Ramos (cell line): ENCODE results near the gene MCM6.
"Not testable (repeated sequence)": the region's sequence is repeated elsewhere in the genome, so short reads cannot be mapped to it uniquely, and the experiment has no call there.

Source experiments
- in situ Hi-C: fragments of 300-500 bp; cut with MboI; formaldehyde crosslinking; loops from one replicate; pipeline ENCODE4 v1.14.3; 2022; ENCODE audit warnings: low sequenced_read_pairs; ENCODE audit not compliant: unreplicated experiment

The MCM6 gene

DNA sequence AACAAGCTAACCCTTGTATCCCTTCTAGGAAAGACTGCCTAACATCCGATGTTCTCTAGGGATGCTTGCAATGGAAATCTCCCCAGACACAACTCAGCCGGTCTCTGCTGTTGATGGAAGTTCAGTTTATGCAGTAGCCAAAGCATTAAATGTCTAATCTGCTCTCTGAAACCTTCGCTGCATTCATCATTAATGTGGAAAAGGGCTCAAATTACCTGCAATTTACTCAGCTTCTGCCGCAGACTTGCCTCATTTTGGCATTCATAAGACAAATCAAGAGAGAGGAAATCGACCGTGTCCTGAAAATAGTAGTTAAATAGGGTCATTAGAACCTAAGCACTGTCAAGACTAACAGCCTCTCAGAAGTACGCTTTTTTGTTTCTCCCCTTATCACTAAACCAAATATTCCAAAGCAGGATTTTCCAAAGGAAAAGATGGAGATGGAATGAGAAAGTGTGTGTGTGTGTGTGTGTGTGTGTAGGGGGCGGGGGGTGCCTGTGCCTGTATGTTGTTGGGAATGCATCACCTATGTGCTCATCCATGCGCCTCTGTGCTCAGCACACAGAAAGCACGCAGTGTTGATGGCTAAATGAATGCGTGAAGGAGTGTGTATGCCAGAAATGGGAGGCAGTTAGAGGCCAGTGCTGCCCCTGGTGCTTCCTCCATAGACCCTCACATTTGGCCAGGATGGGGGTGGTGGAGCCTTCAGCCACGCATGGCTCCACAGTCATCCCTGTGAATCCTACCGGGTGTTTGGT is 46.7 kb downstream of the MCM6 start:
- in situ Hi-C loops: no loop called here

DNA sequence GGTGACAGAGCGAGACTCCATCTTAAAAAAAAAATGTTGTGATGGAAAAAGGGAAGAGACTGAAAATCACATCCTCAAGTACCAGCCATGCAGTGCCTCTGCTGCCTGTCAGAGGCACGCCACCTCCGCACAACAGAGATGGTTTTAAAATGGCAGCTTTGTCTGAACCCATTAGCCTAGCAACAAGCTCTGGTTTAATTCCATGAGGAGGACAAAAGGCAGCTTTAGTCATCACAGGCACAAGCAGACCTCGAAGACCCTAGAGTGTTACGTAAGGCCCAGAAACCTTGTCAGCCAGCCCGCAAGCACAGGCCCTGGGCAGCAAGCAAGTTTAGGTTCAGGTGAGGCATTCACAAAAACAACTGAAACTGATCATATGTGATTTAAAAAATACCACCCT is 49.7 kb downstream of the MCM6 start:
- in situ Hi-C loops: no loop called here

DNA sequence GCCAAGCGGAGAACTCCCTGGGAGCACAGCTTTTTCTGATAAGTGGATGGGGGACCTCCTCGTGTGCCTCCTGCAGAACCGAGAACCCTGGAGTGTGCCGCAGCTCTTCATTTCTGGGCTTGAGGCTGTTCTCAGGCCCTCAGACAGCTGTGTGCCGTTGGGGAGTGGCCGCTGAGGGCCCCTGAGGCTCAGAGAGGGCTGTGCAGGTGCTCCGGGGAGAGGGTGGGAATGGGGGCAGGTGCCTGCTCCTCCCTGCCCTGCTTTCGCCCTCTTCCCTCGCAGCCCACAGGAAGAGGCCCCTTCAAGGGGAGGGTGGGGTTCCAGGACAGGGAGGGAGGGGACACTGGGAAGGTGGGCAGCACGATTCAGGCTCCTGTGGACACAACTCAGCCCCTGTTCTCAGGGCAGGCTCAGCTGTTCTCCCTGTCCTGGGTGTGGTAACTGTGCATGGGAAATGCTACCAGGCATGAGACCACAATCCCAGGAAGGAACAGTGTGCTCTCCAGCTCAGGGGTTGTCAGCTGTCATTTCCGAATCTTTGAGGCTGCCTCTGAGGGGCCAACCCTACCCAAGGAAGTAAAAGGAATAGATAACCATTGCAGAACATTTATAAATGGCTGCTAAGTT is 50.6 kb downstream of the MCM6 start:
- in situ Hi-C loops: no loop called here

DNA sequence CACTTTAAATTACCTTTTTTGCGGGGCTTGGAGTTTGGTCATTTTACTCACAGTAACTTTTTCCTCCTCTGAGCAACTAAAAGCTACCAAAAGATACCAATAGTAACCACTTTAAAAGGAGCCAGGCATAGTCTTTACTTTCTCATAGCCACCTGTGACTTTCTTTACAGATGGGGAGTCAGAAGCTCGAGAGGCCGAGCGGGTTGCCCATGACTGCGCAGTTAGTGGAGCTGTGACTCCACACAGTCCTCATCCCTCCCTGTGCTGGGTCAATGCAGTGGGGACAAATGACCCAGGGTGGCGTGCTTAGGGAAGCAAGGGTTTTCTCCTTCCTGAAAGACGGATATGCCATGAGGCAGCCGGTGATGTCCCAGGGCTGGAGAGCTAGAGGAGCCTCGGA is 51.1 kb downstream of the MCM6 start:
- in situ Hi-C loops: no loop called here

DNA sequence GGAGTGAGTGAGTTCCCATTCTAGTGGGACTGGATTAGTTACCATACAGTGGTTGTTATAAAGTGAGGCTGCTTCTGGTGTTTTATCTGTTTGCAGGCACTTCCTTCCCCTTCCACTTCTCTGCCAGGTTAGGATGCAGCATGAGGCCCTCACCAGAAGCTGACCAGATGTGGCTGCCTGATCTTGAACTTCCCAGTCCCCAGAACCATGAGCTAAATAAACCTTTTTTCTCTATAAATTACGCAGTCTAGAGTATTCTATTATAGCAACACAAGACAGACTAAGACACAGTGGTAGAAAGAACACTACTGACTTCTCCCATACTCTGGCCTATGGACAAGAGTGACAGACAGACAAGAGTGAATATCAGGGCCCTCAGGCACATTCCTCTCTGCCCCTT is 53.4 kb downstream of the MCM6 start:
- in situ Hi-C loops: no loop called here

DNA sequence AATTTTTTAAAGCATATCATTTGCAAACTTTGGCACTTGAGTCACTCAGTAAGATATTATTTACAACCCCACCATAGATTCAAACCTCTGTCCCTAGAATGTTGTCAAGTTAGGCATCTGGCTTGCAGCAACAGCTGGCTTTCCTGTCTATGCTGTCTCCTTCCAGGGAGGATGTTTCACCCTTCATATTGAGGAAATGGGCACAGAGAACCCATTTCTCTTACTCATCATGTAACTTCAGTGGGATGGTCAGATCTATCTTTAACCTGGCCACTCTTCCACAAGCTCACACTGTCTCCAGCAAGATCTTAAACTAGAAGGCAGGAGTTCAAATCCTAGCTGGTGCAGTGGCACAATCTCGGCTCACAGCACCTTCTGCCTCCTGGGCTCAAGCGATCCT is 55.1 kb downstream of the MCM6 start:
- in situ Hi-C loops: no loop called here

DNA sequence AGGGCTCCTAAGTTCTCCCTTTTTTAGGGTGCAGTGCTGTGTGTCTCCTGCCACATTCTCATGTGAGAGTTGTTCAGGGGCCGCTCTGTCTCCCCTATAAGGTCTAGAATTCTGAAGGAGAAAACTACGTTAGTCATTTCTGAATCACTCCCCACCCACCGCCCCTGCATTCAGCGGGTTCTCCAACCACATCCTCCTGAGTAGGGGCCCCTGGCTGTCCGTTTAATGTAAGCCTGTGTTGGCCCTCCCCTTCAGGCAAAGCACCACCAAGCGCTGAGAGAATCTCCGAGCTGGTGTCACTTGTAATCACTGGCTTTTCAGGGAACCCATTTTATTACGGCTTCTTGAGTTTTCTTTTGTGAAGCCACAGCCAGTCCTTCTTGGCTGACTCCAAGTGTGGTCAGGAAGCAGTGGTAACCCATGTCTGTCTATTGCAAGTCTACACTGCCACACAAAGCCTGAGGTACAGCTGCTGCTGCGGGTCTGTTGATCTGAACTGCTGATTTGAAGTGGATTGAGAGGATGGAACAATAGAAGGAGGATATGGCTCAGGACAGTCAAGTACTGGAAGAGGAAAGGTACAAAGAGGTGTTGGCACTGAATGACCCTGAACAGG is 56.1 kb downstream of the MCM6 start:
- in situ Hi-C loops: no loop called here

DNA sequence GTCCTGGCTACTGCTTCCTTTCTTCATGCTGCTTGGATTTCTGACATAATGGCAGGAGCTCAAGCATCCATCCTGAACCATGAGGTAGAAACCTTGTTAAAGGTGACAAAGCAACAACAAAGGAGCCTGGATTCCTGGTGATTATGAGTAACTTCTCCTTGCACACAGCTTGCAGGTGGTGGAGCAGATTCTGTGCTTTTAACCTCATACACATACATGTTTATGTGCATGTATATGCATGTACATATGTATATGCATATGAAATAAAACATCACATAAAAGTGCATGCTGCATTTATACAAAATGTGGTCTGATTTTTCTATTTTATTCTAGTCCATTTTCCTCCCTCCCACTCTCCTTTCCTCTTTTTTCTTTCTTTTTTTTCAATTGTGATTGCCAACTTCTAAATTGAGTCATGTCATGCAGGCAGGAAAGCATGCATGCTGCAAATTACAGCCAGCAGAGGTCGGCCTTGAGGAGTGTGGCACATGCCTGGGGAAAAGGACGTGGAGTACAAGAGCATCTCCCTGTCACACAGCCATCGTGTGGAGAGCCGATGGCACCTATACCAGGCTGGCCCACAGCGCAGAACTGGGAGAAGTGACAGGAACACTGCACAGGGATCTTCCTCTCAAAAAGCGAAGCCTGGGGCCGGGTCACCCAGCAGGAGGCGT is 57.2 kb downstream of the MCM6 start:
- in situ Hi-C loops: no loop called here

DNA sequence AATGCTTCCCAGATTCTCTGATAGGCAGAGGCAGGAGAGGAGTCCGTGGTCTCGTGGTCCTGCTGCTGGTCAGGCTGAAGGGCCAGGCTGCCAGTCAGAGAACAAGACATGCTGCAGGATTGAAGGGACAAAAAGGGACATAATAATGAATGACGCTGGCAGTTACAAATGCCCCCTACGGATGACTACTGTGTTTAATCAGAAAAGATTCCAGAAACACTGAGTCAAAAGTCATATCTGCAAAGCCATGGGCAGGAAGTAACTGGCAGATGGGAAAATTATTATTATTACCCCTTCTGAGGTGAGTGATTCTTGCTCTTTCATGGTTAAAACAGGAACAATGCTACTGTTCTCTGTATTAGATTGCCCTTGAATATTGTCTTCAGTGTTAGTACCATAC is 58.3 kb downstream of the MCM6 start:
- in situ Hi-C loops: no loop called here

DNA sequence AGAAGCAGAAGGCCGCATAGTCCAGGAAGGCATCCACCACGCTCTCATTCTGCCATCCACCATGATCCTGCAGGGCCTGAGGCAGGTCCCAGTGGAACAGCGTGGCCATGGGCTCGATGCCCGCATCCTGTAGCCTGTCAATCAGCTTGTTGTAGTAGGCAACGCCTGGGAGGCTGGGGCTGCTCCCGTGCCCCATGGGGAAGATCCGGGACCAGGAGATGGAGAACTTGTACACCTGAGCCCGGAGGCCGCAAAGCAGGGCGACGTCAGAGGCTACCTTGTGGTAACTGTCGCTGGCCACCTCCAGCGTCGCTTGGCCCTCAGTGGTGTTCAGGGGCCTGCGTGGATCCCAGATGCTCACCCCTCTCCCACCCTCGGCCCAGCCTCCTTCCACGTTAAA is 58.8 kb downstream of the MCM6 start:
- in situ Hi-C loops: no loop called here

DNA sequence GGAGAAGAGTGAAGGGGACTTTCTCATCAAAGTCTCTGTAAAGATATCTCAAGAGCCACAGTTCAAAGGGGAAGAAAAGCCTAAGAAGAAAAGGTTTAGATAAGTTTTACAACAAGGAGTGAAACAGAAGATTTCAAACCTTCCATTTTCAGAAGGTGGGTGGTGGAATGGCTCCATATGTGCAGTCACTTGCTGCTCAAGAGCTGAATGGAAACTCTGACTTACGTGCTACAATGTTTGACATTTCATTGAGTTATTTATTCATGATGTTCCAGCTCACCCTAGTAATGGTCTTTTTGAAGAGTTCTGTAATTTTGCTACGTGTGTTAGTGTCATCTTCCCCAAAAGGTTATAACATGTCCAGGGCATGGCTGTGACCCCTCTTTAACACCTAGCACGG is 61.0 kb downstream of the MCM6 start:
- in situ Hi-C loops: no loop called here

DNA sequence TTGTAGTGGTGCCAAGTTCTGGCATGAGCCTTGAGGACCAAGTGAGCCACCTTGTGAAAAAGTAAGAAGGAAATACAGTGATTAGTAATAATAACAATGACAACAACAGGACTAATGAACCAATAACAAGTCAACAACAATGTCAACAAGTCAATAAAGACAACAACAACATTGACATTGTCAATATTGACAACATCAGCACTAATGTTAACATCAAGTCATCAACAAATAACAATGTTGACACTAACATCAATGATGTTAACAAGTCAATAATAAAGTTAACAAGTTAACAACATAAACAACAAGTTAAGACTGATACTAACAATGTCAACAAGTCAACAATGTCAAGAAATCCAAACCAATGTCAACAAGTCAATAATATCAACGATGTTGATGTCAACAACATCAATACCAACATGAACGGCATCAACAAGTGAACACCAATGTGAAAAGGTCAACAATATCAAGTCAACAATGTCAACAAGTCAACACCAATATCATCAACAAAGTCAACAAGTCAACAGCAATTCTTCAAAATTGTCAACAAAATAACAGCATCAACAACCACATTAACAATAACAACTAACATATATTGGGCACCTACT is 63.2 kb downstream of the MCM6 start:
- in situ Hi-C loops: no loop called here

DNA sequence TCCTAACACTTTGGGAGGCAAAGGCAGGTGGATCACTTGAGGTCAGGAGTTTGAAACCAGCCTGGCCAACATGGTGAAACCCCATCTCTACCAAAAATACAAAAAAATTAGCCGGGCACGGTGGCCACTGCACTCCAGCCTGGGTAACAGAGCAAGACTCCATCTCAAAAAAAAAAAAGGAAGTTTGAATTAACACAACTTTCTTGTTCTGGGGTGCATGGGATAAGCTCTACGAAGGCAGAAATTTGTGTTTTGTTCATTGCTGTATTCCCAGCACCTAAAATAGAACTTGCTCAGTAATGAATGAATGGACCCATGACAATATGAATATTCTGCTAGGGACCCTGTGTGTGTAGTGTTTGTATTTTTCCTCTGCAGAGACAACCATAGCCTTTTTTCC is 68.4 kb downstream of the MCM6 start:
- in situ Hi-C loops: not testable (repeated sequence)

DNA sequence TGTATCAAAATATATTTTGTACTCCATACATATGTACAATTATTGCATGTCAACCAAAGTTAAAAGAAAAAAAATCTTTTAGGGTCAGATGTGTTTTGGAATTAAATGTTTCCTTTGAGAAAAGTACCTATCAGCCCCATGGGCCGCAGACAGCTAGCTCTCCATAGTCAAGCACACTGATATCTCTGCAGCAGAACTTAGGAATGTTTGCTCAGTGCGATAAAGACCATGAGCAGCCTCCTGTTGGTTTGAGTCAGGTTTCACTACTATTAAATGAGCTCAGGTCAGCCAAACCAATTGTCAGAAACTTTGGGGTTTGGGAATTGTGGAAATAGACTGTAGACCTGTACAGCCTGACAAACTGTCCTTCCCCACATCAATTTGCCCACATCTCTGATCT is 73.0 kb downstream of the MCM6 start:
- in situ Hi-C loops: no loop called here

DNA sequence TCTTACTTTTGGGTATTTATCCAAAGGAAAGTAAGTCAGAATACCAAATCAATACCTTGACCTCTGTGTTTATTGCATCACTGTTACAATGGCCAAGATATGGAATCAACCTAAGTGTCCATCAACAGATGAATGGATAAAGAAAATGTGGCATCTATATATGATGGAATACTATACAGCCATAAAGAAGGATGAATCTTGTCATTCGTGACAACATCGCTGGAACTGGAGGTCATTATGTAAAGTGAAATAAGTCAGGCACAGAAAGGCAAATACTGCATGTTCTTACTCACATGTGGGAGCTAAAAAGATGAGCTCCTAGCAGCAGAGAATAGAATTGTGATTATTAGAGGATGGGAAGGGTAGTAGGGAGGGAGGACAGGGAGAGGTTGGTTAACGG is 73.9 kb downstream of the MCM6 start:
- in situ Hi-C loops: no loop called here

DNA sequence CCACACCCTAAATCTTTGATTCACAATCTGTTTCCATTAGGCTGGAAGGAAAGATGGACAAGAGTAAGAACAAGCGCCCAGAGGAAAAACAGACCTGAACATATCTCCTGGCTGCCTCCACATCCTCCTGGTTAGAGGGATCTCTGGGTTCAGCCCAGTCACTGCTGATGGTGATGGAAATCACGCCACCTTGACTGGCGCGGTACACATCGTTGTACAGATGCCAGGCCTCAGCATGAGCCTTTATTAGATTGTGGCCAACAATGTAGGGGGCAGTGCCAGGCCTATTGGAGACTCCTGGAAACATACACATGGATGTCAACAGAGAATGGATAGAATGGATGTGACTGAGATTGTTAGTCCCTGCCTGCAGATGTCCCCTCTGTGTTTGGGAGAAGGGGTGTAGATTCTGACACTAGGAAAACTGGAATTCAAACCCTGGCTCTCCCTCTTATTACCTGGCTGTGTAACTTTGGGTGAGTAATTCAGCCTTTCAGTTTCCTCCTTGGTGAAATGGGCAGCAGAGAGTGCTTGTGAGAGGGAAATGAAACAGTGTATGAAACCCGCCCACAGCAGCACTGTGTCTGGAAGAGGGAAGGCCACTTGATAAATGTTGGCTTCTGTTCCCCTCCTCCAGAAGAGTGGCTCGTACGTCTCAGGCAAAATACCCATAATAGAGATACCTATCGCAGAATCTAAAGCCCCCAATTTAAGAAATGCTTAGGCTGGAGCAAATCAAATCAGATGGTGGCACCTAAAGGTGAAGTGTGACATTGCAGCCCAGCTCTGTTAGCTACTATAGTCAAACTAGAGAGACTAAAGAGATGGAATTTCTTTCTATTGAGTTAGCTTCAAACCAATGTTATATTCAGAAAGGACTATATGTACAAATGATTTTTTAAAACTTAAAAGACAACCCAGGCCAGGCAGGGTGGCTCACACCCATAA is 75.5 kb downstream of the MCM6 start:
- in situ Hi-C loops: no loop called here

DNA sequence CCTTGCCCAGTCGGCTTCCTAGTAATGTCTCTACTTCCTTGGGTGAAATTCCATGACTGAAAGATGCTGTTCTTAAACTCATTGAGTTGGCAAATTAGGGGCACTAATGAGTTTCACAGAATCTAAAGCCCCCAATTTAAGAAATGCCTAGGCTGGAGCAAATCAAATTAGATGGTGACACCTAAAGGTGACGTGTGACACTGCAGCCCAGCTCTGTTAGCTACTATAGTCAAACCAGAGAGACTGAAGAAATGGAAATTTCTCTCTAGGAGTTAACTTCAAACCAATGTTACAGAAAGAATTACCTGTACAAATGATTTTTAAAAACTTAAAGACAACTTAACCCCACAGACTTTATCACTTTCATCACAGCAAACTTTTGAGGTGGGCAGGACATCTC is 76.5 kb downstream of the MCM6 start:
- in situ Hi-C loops: no loop called here

DNA sequence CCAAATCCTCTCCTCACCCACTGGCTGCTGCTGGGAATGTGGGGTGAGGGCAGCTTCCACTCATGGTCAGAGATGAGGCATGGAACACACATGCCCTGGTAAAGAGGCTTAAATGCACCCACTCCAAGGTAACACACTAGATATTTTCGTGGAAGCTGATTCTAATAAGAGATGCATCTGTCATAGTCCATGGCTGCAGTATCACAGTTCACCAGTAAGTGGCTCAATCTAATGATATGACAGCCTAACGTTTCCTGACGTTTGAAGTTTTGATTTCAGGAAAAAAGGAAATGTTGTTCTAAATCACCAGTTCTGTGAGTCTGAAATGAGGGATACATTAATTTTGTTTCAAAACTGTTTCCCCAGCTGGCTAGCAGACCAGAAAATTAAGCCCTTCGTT is 77.5 kb downstream of the MCM6 start:
- in situ Hi-C loops: no loop called here

DNA sequence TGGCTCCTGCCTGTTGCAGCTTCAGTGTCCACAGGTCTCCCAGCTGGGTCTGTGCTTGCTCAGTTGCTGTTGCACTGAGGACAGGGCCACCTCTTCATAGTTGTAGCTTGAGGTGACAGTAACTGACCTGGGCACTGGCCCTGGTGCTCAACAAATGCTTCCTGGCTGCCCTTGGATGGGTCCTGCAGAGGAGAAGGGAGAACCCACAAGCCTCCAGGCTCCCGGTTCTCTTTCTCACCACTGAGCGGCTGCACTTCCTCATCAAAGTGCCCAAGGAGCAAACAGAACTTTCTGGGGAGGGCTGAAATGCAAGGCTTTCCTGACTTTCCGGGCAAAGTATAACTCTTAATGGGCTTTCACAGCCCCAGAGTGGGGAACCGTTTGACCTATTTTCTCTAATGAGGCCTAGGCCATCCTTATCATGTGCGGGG is 78.0 kb downstream of the MCM6 start:
- in situ Hi-C loops: no loop called here
